Activated CD4-positive, alpha-beta T cell treated with anti-CD3 and anti-CD28 coated beads, Interleukin-2, amount 10 ng/mL, durations not matched to agents 24 days and 14 days (primary cell): Measurements from ENCODE around the gene FECH. TPM values are rescaled to one million over a fixed set of nuclear protein-coding genes. Genes with fewer than 3 reads are reported as not detected.
"Not testable (repeated sequence)": the region's sequence is repeated elsewhere in the genome, so short reads cannot be mapped to it uniquely, and the experiment has no call there.

ENCODE experiments used
- DNase-seq: peaks from one replicate; pipeline ENCODE4 v3.0.0; 2022
- H3K27ac Mint-ChIP-seq: one replicate; pipeline ENCODE4 v1.8.0; 2022; ENCODE audit warnings: mild to moderate bottlenecking, mixed read lengths
- H3K27me3 Mint-ChIP-seq: one replicate; pipeline ENCODE4 v1.8.0; 2022; ENCODE audit warnings: mixed read lengths
- H3K36me3 Mint-ChIP-seq: one replicate; pipeline ENCODE4 v1.8.0; 2022; ENCODE audit warnings: low read depth, mild to moderate bottlenecking, mixed read lengths
- H3K4me1 Mint-ChIP-seq: one replicate; pipeline ENCODE4 v1.8.0; 2021; ENCODE audit warnings: mixed read lengths
- H3K4me3 Mint-ChIP-seq: one replicate; pipeline ENCODE4 v1.8.0; 2022; ENCODE audit warnings: mild to moderate bottlenecking, moderate library complexity, mixed read lengths
- H3K9me3 Mint-ChIP-seq: one replicate; pipeline ENCODE4 v1.8.0; 2021; ENCODE audit warnings: mixed read lengths
- intact Hi-C: fragments of 100-400 bp; cut with micrococcal nuclease; formaldehyde crosslinking; loops from one replicate; pipeline ENCODE4 v1.15.1; 2023
- total RNA-seq: library from RNA; stranded (reverse); gene quantifications from 2 replicates; pipeline ENCODE4 v1.2.3, GENCODE V29; 2022

The FECH gene
- total RNA-seq, 1 donor from 2014 or later, result 22.4 TPM

- Mint-ChIP-seq H3K27ac (no peak overlapping the region), H3K36me3 (no peaks in the 10 kb centered on the region), H3K4me1 (no peaks in the 10 kb centered on the region), H3K27me3 (no peaks in the 10 kb centered on the region), H3K9me3 (no peaks in the 10 kb centered on the region), H3K4me3 (no peak overlapping the region)
- intact Hi-C loops, result no loop called here
- no peak for DNase-seq
Measured at GRCh38 chr18:57533868-57534510, 52.5 kb downstream of the FECH start.

- no peaks in the 10 kb centered on the region for H3K36me3 Mint-ChIP-seq
- no peaks in the 10 kb centered on the region for H3K4me1 Mint-ChIP-seq
- intact Hi-C loops, result no loop called here
- no peaks in the 10 kb centered on the region for H3K27me3 Mint-ChIP-seq
- H3K27ac Mint-ChIP-seq, result no peak overlapping the region
- no peak for DNase-seq
- H3K9me3 Mint-ChIP-seq, result no peaks in the 10 kb centered on the region
- H3K4me3 Mint-ChIP-seq, result no peak overlapping the region
Measured at GRCh38 chr18:57533006-57533867, 53.3 kb downstream of the FECH start.

DNA sequence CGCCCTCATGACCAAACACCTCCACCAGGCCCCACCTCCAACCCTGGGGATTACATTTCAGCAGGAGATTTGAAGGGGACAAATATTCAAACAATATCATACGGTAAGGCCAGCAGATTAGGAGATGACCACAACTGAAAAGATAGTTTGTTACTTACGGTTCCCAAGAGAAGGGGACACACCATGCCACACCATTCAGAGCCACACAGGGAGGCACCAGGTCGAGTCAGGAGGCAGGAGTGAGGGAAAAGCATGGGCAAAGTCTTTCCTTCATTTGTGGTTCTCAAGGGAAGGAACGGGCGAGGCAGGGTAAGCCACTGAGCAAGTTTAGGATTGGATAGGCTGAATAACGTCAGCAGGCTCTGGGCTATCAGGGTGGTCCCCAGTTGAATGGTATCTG lies 57.4 kb downstream of the FECH start:
- Mint-ChIP-seq H3K36me3 (no peaks in the 10 kb centered on the region), H3K4me1 (no peaks in the 10 kb centered on the region), H3K4me3 (no peak overlapping the region), H3K27me3 (no peaks in the 10 kb centered on the region), H3K27ac (no peak overlapping the region), H3K9me3 (no peaks in the 10 kb centered on the region)
- intact Hi-C loops, result no loop called here
- no peak for DNase-seq

- Mint-ChIP-seq H3K4me1 (no peaks in the 10 kb centered on the region), H3K27me3 (peaks cover 3% of the 10 kb centered on the region), H3K4me3 (no peak overlapping the region), H3K27ac (no peak overlapping the region), H3K9me3 (no peaks in the 10 kb centered on the region), H3K36me3 (no peaks in the 10 kb centered on the region)
- no peak for DNase-seq
- intact Hi-C loops, result no loop called here
Measured at GRCh38 chr18:57527556-57528229, 58.8 kb downstream of the FECH start.

- intact Hi-C loops, result no loop called here
- H3K4me1 Mint-ChIP-seq, result no peaks in the 10 kb centered on the region
- H3K27me3 Mint-ChIP-seq, result peaks cover 9% of the 10 kb centered on the region
- H3K4me3 Mint-ChIP-seq, result no peak overlapping the region
- no peak for DNase-seq
- H3K9me3 Mint-ChIP-seq, result no peaks in the 10 kb centered on the region
- no peaks in the 10 kb centered on the region for H3K36me3 Mint-ChIP-seq
- no peak overlapping the region for H3K27ac Mint-ChIP-seq
Measured at GRCh38 chr18:57523171-57523956, 63.1 kb downstream of the FECH start.

DNA sequence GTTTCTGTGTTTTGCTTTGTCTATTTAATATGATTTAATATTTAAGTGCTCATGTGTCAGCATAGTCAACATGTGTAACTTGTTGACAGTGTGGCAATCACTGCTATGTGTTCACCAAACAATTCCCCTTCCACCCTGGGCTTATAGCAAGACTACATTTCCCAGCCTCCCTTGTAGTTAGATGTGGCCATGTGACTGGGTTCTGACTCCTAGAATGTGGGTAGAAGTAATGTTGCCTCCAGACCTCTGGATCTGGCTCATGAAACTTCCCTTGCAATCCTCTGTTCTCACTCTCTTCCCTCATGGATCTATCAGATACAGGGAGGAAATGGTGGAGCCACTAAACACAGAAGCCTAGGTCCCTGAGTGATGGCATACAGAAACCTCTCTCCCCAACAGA lies 64.2 kb downstream of the FECH start:
- H3K4me1 Mint-ChIP-seq, H3K9me3 Mint-ChIP-seq, DNase-seq, H3K4me3 Mint-ChIP-seq, H3K27me3 Mint-ChIP-seq, intact Hi-C loops, H3K27ac Mint-ChIP-seq, H3K36me3 Mint-ChIP-seq: not testable (repeated sequence)

DNA sequence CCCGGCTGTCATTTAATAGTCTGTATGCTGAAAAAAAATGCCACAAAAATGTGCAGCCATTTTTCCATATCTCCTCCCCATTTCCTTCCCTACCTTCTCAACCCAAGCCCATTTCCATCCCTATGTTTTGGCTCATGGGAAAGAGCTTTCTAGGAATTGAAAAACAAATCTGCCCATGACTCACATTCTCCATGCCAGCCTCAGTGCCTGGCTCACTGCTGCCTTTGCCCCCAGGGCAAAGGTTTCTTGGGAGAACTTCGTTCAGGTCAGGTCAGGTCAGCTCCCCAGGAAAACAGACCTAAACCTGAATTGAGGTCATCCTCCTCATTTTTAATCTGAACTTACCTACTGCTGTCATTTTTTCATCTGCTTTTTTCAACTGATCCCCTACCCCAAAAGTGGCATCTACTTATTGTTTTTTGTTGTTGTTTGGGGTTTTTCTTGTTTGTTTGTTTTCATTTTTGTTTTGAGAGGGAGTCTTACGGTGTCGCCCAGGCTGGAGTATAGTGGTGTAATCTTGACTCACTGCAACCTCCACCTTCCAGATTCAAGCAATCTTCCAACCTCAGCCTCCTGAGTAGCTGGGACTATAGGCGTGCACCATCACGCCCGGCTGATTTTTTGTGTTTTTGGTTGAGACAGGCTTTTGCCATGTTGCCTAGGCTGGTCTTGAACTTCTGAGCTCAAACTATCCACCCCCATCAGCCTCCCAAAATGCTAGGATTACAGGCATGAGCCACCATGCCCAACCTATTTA lies 66.7 kb downstream of the FECH start:
- peaks cover 9% of the 10 kb centered on the region for H3K27me3 Mint-ChIP-seq
- intact Hi-C loops, result no loop called here
- no peaks in the 10 kb centered on the region for H3K9me3 Mint-ChIP-seq
- H3K36me3 Mint-ChIP-seq, result no peaks in the 10 kb centered on the region
- DNase-seq, result no peak
- no peak overlapping the region for H3K27ac Mint-ChIP-seq
- H3K4me1 Mint-ChIP-seq, result no peaks in the 10 kb centered on the region
- no peak overlapping the region for H3K4me3 Mint-ChIP-seq

DNA sequence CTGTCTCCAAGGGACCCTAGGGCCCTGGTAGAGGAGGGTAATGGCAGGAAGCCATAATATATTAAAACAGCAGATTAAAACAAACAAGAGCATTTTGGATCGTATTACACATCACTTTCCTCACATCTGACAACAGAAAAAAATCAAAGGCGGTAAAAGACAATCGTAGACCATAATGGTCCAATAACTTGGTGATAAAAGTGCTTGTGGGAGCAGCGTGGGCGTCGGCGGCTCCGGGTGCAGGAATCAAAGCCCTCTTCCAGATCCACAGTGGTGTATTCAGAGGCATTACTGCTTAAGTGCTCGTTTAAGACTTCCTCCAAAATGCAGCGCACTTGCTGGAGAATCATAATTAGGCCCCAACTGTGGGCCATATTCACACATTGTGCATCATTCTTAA lies 68.0 kb downstream of the FECH start:
- H3K36me3 Mint-ChIP-seq, result no peaks in the 10 kb centered on the region
- no peak overlapping the region for H3K4me3 Mint-ChIP-seq
- H3K4me1 Mint-ChIP-seq, result no peaks in the 10 kb centered on the region
- no peaks in the 10 kb centered on the region for H3K9me3 Mint-ChIP-seq
- H3K27ac Mint-ChIP-seq, result no peak overlapping the region
- H3K27me3 Mint-ChIP-seq, result peaks cover 9% of the 10 kb centered on the region
- no peak for DNase-seq
- intact Hi-C loops, result no loop called here

- Mint-ChIP-seq H3K4me3 (no peak overlapping the region), H3K27ac (no peak overlapping the region), H3K4me1 (no peaks in the 10 kb centered on the region), H3K36me3 (no peaks in the 10 kb centered on the region), H3K27me3 (peaks cover 4% of the 10 kb centered on the region), H3K9me3 (no peaks in the 10 kb centered on the region)
- intact Hi-C loops, result no loop called here
- DNase-seq, result no peak
Measured at GRCh38 chr18:57516056-57516455, 70.4 kb downstream of the FECH start.

DNA sequence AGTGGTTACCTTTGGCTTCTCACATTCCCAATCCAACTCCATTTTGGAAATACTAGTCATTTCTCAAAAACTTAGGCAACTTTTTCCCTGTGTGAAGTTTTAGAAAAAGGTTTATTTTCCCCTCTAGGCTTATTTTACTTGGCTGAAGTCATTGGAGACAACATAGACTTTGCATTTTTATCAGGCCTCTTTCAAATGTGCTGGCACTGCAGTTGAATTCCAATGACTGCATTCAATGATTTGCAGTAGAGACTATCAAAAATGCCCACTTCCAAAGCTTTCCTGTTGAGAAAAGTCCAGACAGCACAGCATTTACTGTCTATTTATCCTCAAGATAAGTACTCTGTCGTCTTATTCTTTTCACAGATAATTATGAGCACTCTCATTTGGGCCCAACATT lies 81.3 kb downstream of the FECH start:
- Mint-ChIP-seq H3K4me1 (no peaks in the 10 kb centered on the region), H3K27me3 (no peaks in the 10 kb centered on the region), H3K27ac (no peak overlapping the region), H3K36me3 (no peaks in the 10 kb centered on the region), H3K4me3 (no peak overlapping the region), H3K9me3 (no peaks in the 10 kb centered on the region)
- intact Hi-C loops, result no loop called here
- DNase-seq, result no peak

- Mint-ChIP-seq H3K27ac (no peak overlapping the region), H3K36me3 (no peaks in the 10 kb centered on the region), H3K27me3 (no peaks in the 10 kb centered on the region), H3K4me3 (no peak overlapping the region), H3K9me3 (no peaks in the 10 kb centered on the region), H3K4me1 (no peaks in the 10 kb centered on the region)
- intact Hi-C loops, result no loop called here
- DNase-seq, result no peak
Measured at GRCh38 chr18:57502624-57503023, 83.9 kb downstream of the FECH start.

DNA sequence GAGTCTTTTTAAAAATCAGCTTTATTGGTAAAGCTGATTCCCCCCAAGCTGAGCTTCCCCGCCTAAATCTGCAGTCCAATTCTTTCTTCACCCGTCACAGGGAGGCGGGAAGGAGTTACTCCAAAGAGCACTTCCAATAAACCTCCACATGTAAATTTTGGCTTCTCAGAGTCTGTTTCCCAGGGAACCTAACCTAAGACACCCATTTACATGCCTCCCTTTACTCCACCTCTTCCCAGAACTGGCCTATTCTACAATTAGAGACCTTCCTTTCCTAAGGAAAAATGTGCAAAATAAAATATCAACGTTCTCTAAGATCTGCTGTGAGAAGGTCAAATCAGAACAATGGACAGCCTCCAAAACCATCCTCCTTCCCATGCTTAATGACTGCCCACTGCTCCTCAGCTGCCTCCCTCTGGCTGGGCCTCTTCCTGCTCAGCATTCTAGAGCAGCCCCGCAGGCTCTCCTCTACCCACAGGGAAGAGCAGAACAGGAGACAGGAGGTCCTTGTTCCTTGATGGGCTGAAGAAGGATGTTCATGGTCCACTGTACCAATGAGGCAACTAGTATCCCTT lies 87.7 kb downstream of the FECH start:
- H3K4me3 Mint-ChIP-seq, result no peak overlapping the region
- H3K27me3 Mint-ChIP-seq, result no peaks in the 10 kb centered on the region
- no peak overlapping the region for H3K27ac Mint-ChIP-seq
- intact Hi-C loops, result no loop called here
- no peaks in the 10 kb centered on the region for H3K4me1 Mint-ChIP-seq
- DNase-seq, result no peak
- H3K9me3 Mint-ChIP-seq, result no peaks in the 10 kb centered on the region
- no peaks in the 10 kb centered on the region for H3K36me3 Mint-ChIP-seq
